Measurements from ENCODE around the gene MMEL1. TPM values are rescaled to one million over a fixed set of nuclear protein-coding genes. Genes with fewer than 3 reads are reported as not detected.

Gene MMEL1
- total and polyA plus RNA-seq, 2 experiments from 2014 or later, result 0.57 to 0.90 TPM

GRCh38 chr1:2632051-2632430 lies 775 bp downstream of the MMEL1 start:
- peaks cover 11% of the 10 kb centered on the region for H3K4me1 ChIP-seq (ENCODE audit: insufficient read depth)
- ATAC-seq (no peak), DNase-seq (ENCODE audit: low spot score) (no peak)
- Mint-ChIP-seq H3K9me3 (peaks cover 24% of the 10 kb centered on the region), H3K4me1 (peaks cover 18% of the 10 kb centered on the region), H3K27ac (no peak overlapping the region), H3K36me3 (ENCODE audit: low read depth) (peaks cover 12% of the 10 kb centered on the region), H3K27me3 (ENCODE audit: insufficient read depth, low read depth, poor library complexity) (peaks cover 56% of the 10 kb centered on the region), H3K4me3 (no peak overlapping the region)
- H3K36me3 ChIP-seq (ENCODE audit: insufficient read depth), result no peaks in the 10 kb centered on the region
- TF ChIP-seq ZNF114 (CRISPR knock-in tag; IDR thresholded peaks at IDR 0.05), result no peak
- TF ChIP-seq EZH2 (IDR thresholded peaks at IDR 0.05; ENCODE audit: low read depth, unreplicated experiment), result no peak
- no peak for TF ChIP-seq CTCF (conservative IDR thresholded peaks at IDR 0.05; ENCODE audit: low read depth in 2 of 2)
- H3K9me2 ChIP-seq (ENCODE audit: insufficient read depth), result no peaks in the 10 kb centered on the region
- no peaks in the 10 kb centered on the region for H4K20me1 ChIP-seq (replicated peaks; ENCODE audit: insufficient read depth)
- H3K79me2 ChIP-seq (replicated peaks; ENCODE audit: insufficient read depth), result no peaks in the 10 kb centered on the region
- H3K27me3 ChIP-seq (ENCODE audit: insufficient read depth), result peaks cover 38% of the 10 kb centered on the region
- H2AFZ ChIP-seq, result no peak overlapping the region
- peaks cover 10% of the 10 kb centered on the region; the same call in 1 of the 2 replicates for H3F3A ChIP-seq (replicated peaks; ENCODE audit: low read depth)
- H3K27ac ChIP-seq (ENCODE audit: low read depth), result no peak overlapping the region
- H3K4me3 ChIP-seq, result no peak overlapping the region
- no peak overlapping the region for H3K4me2 ChIP-seq

- no peak overlapping the region; the same call in 2 of the 3 replicates for H3K4me3 Mint-ChIP-seq
- H3K27ac Mint-ChIP-seq, result no peak overlapping the region
- TF ChIP-seq CTCF (conservative IDR thresholded peaks at IDR 0.05; ENCODE audit: low read depth in 2 of 2), result no peak; a peak in 1 of 4 replicates
- no peak for TF ChIP-seq NANOG (IDR thresholded peaks at IDR 0.05; ENCODE audit: borderline replicate concordance)
- TF ChIP-seq ETS1 (IDR thresholded peaks at IDR 0.05), result no peak
- no peak for TF ChIP-seq CREB1 (CRISPR knock-in tag; IDR thresholded peaks at IDR 0.05; ENCODE audit: low read depth)
- no peak for TF ChIP-seq ZNF114 (CRISPR knock-in tag; IDR thresholded peaks at IDR 0.05)
- TF ChIP-seq ZNF331 (CRISPR knock-in tag; IDR thresholded peaks at IDR 0.05; ENCODE audit: low read depth), result no peak
- no peak for TF ChIP-seq EZH2phosphoT487 (IDR thresholded peaks at IDR 0.05; ENCODE audit: unreplicated experiment)
- no peak for TF ChIP-seq EZH2 (IDR thresholded peaks at IDR 0.05; ENCODE audit: low read depth, unreplicated experiment)
Observed at GRCh38 chr1:2631136-2632050, 1.4 kb downstream of the MMEL1 start.

More at GRCh38 chr1:2631136-2632050, 1.4 kb downstream of the MMEL1 start:
- peaks cover 10% of the 10 kb centered on the region; the same call in 1 of the 2 replicates for H3F3A ChIP-seq (replicated peaks; ENCODE audit: low read depth)
- H3K9me2 ChIP-seq (ENCODE audit: insufficient read depth), result no peaks in the 10 kb centered on the region
- peaks cover 11% of the 10 kb centered on the region for H3K4me1 ChIP-seq (ENCODE audit: insufficient read depth)
- H3K9me3 Mint-ChIP-seq, result peaks cover 18% of the 10 kb centered on the region
- no peak overlapping the region for H3K27ac ChIP-seq (ENCODE audit: low read depth)
- H4K20me1 ChIP-seq (replicated peaks; ENCODE audit: insufficient read depth), result no peaks in the 10 kb centered on the region
- no peak for ATAC-seq
- no peak for DNase-seq (ENCODE audit: low spot score)
- H3K36me3 ChIP-seq (ENCODE audit: insufficient read depth), result no peaks in the 10 kb centered on the region
- H3K36me3 Mint-ChIP-seq (ENCODE audit: low read depth), result peaks cover 6% of the 10 kb centered on the region; the same call in 2 of the 3 replicates
- H3K79me2 ChIP-seq (replicated peaks; ENCODE audit: insufficient read depth), result no peaks in the 10 kb centered on the region
- no peak overlapping the region for H2AFZ ChIP-seq
- H3K27me3 Mint-ChIP-seq (ENCODE audit: insufficient read depth, low read depth, poor library complexity), result peaks cover 50% of the 10 kb centered on the region
- H3K27me3 ChIP-seq (ENCODE audit: insufficient read depth), result peaks cover 41% of the 10 kb centered on the region
- no peak overlapping the region for H3K4me2 ChIP-seq
- H3K4me1 Mint-ChIP-seq, result peaks cover 18% of the 10 kb centered on the region
- H3K4me3 ChIP-seq, result no peak overlapping the region

All from GM23338 (cell line).